Aorta (tissue), 5 donors: ENCODE measurements around the gene ABI3BP. TPM values are rescaled to one million over a fixed set of nuclear protein-coding genes. Genes with fewer than 3 reads are reported as not detected.

Source experiments
- ATAC-seq: fragments of 200-7000 bp; cut with Tn5 transposase; one replicate; pipeline ENCODE4 v1.9.1; 2022; ENCODE audit warnings: moderate library complexity; ENCODE audit not compliant: low FRiP score
- DNase-seq, 2 donors: peaks; one replicate each; pipeline ENCODE4 v3.0.0-alpha.2; 2020
- H3K27ac ChIP-seq, 2 donors: one replicate each; pipeline ENCODE4 v1.5.1; 2013; ENCODE audit warnings: low read length in 2 of 2, mild to moderate bottlenecking in 2 of 2, moderate library complexity in 2 of 2, control low read depth in 1 of 2, inconsistent platforms in 1 of 2, low read depth in 1 of 2
- H3K27me3 ChIP-seq, 2 donors: one replicate each; pipeline ENCODE4 v1.6.1; 2013; ENCODE audit warnings: control low read depth in 1 of 2, low read length in 1 of 2, mild to moderate bottlenecking in 1 of 2, moderate library complexity in 1 of 2; ENCODE audit not compliant: insufficient read depth in 2 of 2, control insufficient read depth in 1 of 2
- H3K36me3 ChIP-seq, 2 donors: one replicate each; pipeline ENCODE4 v1.6.1; 2013; ENCODE audit warnings: control low read depth in 1 of 2, low read length in 1 of 2, mild to moderate bottlenecking in 1 of 2; ENCODE audit not compliant: insufficient read depth in 2 of 2, control insufficient read depth in 1 of 2
- H3K4me1 ChIP-seq, 2 donors: one replicate each; pipeline ENCODE4 v1.6.1; 2013; ENCODE audit warnings: low read length in 2 of 2, control low read depth in 1 of 2, mild to moderate bottlenecking in 1 of 2, moderate library complexity in 1 of 2; ENCODE audit not compliant: insufficient read depth in 2 of 2, control insufficient read depth in 1 of 2
- H3K4me3 ChIP-seq, 2 donors: one replicate each; pipeline ENCODE4 v1.5.1; 2013; ENCODE audit warnings: low read length in 2 of 2, control low read depth in 1 of 2, mild to moderate bottlenecking in 1 of 2
- H3K9me3 ChIP-seq: one replicate; pipeline ENCODE4 v1.6.1; 2013; ENCODE audit warnings: mild to moderate bottlenecking, low read length; ENCODE audit not compliant: control insufficient read depth
- WGBS, 2 donors: extraction: QIAGEN DNeasy Blood & Tissue Kit; methylation state at CpG; one replicate each; pipeline ENCODE4 v1.1.7; 2013; 5-methylcytosine and 5-hydroxymethylcytosine counted together
- intact Hi-C, 2 donors: fragments of 100-400 bp; cut with DNase I; formaldehyde crosslinking; loops; one replicate each; pipeline versions ENCODE4 v1.14.2 to v1.15.0; 2022
- polyA plus RNA-seq, 2 donors: library from polyadenylated mRNA; stranded (reverse); fragments of 200-250 nt; gene quantifications; one replicate each; pipeline ENCODE4 v1.2.3, GENCODE V29; 2013
- total RNA-seq, 2 donors: library from RNA; stranded (reverse); fragmentation: NEBNext Ultra II Directional; extraction: Animal tissue kit (Norgen Biotek cat#: 25700); gene quantifications; one replicate each; pipeline ENCODE4 v1.2.1, GENCODE V29; 2021
- donor health status: healthy with polysubstance abuse.
- donor health status: Bipolar disorder and iron deficiency.
- donor health status: DM: no; HTN: no; CAD: no.
- donor health status: DM: no; HTN: no; CAD: no.
- donor health status: DM: yes; HTN: yes; CAD: no.

ABI3BP gene
- total and polyA plus RNA-seq, 4 donors: 4.6 to 389 (median 115) TPM

DNA sequence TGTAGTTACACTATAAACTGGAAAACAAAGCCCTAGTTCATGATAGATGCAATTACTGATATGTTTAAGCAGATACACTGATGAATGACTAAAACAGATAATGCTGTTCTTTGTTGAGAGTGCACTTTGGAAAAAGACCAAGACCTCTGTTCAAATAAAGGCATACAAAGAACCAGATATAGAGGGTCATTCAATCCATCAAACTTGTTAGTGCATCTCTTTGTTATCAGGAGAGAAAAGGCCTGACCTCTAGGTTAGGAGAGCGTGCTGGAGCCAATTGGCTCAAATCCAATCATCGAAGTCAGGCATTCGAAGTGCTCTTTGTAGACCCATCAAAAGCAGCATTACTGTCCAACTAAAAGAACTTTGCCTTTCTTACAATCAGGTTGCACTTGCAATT, 159.7 kb downstream of the ABI3BP start:
- intact Hi-C loops: no loop called here
- Histone ChIP-seq H3K4me3 (no peak overlapping the region), H3K9me3 (no peaks in the 10 kb centered on the region), H3K27ac (no peak overlapping the region), H3K4me1 (no peaks in the 10 kb centered on the region), H3K36me3 (peaks cover 0 to 3% of the 10 kb centered on the region in 2 donors), H3K27me3 (no peaks in the 10 kb centered on the region)
- 78 to 82% methylated on average over 3 of the region's 3 CpGs for WGBS, 2 donors
- ATAC-seq: no peak
- no peak for DNase-seq

GRCh38 chr3:100831629-100832028, 161.6 kb downstream of the ABI3BP start:
- intact Hi-C loops: no loop called here
- H3K36me3 ChIP-seq: peaks cover 0 to 3% of the 10 kb centered on the region in 2 donors
- no peaks in the 10 kb centered on the region for H3K27me3 ChIP-seq
- no peak overlapping the region for H3K27ac ChIP-seq
- H3K4me1 ChIP-seq: no peaks in the 10 kb centered on the region
- no peak overlapping the region for H3K4me3 ChIP-seq
- no peaks in the 10 kb centered on the region for H3K9me3 ChIP-seq
- no peak for DNase-seq
- ATAC-seq: no peak
- WGBS, 2 donors: 59 to 70% methylated on average over 2 of the region's 2 CpGs

GRCh38 chr3:100830931-100831330, 162.3 kb downstream of the ABI3BP start:
- H3K4me3 ChIP-seq: no peak overlapping the region
- DNase-seq (no peak), ATAC-seq (no peak)
- H3K36me3 ChIP-seq: peaks cover 0 to 3% of the 10 kb centered on the region in 2 donors
- no peak overlapping the region for H3K27ac ChIP-seq
- intact Hi-C loops: no loop called here
- no peaks in the 10 kb centered on the region for H3K4me1 ChIP-seq
- no peaks in the 10 kb centered on the region for H3K27me3 ChIP-seq
- no peaks in the 10 kb centered on the region for H3K9me3 ChIP-seq

- Histone ChIP-seq H3K36me3 (no peaks in the 10 kb centered on the region), H3K27me3 (no peaks in the 10 kb centered on the region), H3K4me1 (no peaks in the 10 kb centered on the region), H3K27ac (no peak overlapping the region), H3K4me3 (no peak overlapping the region), H3K9me3 (no peaks in the 10 kb centered on the region)
- intact Hi-C loops: no loop called here
- no peak for DNase-seq
- 47 to 52% methylated on average over 3 of the region's 3 CpGs for WGBS, 2 donors
- ATAC-seq: no peak
These were observed 167.6 kb downstream of the ABI3BP start for GRCh38 chr3:100825574-100825973.

- 97% methylated on average over 3 of the region's 3 CpGs for WGBS, 2 donors
- no peak for ATAC-seq
These were observed 177.6 kb downstream of the ABI3BP start for GRCh38 chr3:100815583-100815982.

GRCh38 chr3:100813828-100814227, 179.4 kb downstream of the ABI3BP start:
- DNase-seq (no peak), ATAC-seq (no peak)
- Histone ChIP-seq H3K36me3 (no peaks in the 10 kb centered on the region), H3K27ac (no peak overlapping the region), H3K9me3 (no peaks in the 10 kb centered on the region), H3K4me3 (no peak overlapping the region), H3K27me3 (no peaks in the 10 kb centered on the region), H3K4me1 (no peaks in the 10 kb centered on the region)
- intact Hi-C loops: no loop called here
- 73 to 76% methylated on average over 2 of the region's 2 CpGs for WGBS, 2 donors

More at GRCh38 chr3:100815583-100815982, 177.6 kb downstream of the ABI3BP start:
- Histone ChIP-seq H3K4me3 (no peak overlapping the region), H3K4me1 (no peaks in the 10 kb centered on the region), H3K27ac (no peak overlapping the region), H3K27me3 (no peaks in the 10 kb centered on the region), H3K9me3 (no peaks in the 10 kb centered on the region), H3K36me3 (no peaks in the 10 kb centered on the region)
- no peak for DNase-seq
- intact Hi-C loops: no loop called here

GRCh38 chr3:100811779-100812507, 181.3 kb downstream of the ABI3BP start:
- Histone ChIP-seq H3K27ac (no peak overlapping the region), H3K4me1 (no peaks in the 10 kb centered on the region), H3K27me3 (no peaks in the 10 kb centered on the region), H3K36me3 (no peaks in the 10 kb centered on the region), H3K4me3 (no peak overlapping the region), H3K9me3 (no peaks in the 10 kb centered on the region)
- DNase-seq (no peak), ATAC-seq (no peak)
- 86 to 92% methylated on average over 6 of the region's 6 CpGs for WGBS, 2 donors
- intact Hi-C loops: no loop called here

DNA sequence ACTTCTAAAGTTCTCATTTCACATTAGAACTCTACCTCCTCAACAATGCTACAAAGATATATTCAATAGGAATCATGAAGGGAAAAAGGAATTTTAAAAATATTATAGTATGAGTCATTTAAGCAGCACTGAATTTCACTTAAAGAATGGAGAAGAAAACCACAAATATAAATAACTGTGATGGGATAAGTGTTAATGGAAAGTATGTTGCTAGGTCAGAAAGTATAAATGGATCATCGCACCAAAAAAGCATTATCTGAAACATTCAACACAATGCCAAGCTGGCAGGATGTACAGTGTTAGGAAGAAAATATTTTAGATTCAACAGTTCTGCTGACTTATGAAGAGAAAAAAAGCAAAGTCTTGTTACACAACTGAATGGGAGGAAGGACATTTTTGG, 182.6 kb downstream of the ABI3BP start:
- DNase-seq (no peak), ATAC-seq (no peak)
- Histone ChIP-seq H3K4me3 (no peak overlapping the region), H3K27me3 (no peaks in the 10 kb centered on the region), H3K36me3 (no peaks in the 10 kb centered on the region), H3K27ac (no peak overlapping the region), H3K9me3 (no peaks in the 10 kb centered on the region), H3K4me1 (no peaks in the 10 kb centered on the region)
- WGBS, 2 donors: 35 to 48% methylated on average over 1 of the region's 1 CpG
- intact Hi-C loops: no loop called here

DNA sequence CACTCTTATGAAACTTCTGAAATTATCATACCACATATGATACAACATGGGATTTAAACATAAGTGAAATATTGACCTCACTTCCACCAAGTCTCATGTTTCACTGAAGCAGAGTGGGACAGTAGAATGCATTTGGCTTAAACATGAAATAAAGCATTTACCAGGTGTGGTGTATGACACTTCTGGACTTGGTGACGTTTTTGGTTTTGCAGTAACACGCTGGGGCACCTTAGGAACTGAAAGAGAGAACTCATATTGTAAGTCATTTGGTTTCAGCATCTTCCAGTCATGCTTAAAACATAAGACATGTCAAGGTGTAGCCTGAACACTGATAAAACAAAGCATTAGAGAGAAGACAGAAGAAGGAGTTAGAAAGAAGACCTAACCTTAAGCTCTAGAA, 188.6 kb downstream of the ABI3BP start:
- DNase-seq (no peak), ATAC-seq (no peak)
- intact Hi-C loops: no loop called here

More for the DNA sequence above, 188.6 kb downstream of the ABI3BP start:
- no peaks in the 10 kb centered on the region for H3K36me3 ChIP-seq
- no peaks in the 10 kb centered on the region for H3K9me3 ChIP-seq
- WGBS, 2 donors: 79 to 82% methylated on average over 2 of the region's 2 CpGs
- H3K27me3 ChIP-seq: no peaks in the 10 kb centered on the region
- no peak overlapping the region for H3K27ac ChIP-seq
- H3K4me1 ChIP-seq: no peaks in the 10 kb centered on the region
- no peak overlapping the region for H3K4me3 ChIP-seq
